GM19452 (cell line): Measurements from ENCODE around the gene CPA2.
"Not testable (repeated sequence)": the region's sequence is repeated elsewhere in the genome, so short reads cannot be mapped to it uniquely, and the experiment has no call there.

ENCODE experiments used
- ATAC-seq: cut with Tn5 transposase; IDR thresholded peaks from one replicate; pipeline ENCODE4 v1.9.1; 2021; ENCODE audit not compliant: unreplicated experiment

CPA2 gene

GRCh38 chr7:130305433-130306042 is 38.9 kb downstream of the CPA2 start:
- no peak for ATAC-seq

- ATAC-seq = no peak
Observed at GRCh38 chr7:130309986-130310385, 43.3 kb downstream of the CPA2 start.

- ATAC-seq = no peak
Observed at GRCh38 chr7:130314305-130314704, 47.6 kb downstream of the CPA2 start.

DNA sequence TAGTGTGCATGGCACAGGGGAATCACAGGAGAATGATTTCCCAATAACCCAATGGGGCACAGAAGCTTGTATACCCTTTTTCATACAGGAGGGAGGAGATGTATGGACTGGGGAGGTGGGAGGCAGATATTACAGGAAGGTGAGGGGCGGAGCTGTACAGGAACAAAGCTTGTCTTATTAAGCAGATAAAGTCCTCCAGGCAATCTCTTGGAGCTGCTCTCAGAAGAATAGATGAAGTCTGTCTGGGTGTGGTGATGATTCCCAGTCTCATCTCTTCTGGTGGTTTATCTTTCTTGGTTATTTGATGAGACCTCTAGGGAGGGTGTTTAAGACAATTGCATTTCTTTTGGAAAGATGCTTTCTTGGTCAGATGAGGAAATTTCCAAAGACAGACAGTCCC is 52.9 kb downstream of the CPA2 start:
- ATAC-seq = no peak

- ATAC-seq = not testable (repeated sequence)
Observed at GRCh38 chr7:130321542-130322229, 55.0 kb downstream of the CPA2 start.

DNA sequence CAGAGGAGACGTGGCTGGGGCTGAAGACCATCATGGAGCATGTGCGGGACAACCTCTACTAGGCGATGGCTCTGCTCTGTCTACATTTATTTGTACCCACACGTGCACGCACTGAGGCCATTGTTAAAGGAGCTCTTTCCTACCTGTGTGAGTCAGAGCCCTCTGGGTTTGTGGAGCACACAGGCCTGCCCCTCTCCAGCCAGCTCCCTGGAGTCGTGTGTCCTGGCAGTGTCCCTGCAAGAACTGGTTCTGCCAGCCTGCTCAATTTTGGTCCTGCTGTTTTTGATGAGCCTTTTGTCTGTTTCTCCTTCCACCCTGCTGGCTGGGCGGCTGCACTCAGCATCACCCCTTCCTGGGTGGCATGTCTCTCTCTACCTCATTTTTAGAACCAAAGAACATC is 56.0 kb downstream of the CPA2 start:
- ATAC-seq = no peak

- no peak for ATAC-seq
Observed at GRCh38 chr7:130324306-130324943, 57.8 kb downstream of the CPA2 start.

- no peak for ATAC-seq
Observed at GRCh38 chr7:130329681-130330080, 63.0 kb downstream of the CPA2 start.

DNA sequence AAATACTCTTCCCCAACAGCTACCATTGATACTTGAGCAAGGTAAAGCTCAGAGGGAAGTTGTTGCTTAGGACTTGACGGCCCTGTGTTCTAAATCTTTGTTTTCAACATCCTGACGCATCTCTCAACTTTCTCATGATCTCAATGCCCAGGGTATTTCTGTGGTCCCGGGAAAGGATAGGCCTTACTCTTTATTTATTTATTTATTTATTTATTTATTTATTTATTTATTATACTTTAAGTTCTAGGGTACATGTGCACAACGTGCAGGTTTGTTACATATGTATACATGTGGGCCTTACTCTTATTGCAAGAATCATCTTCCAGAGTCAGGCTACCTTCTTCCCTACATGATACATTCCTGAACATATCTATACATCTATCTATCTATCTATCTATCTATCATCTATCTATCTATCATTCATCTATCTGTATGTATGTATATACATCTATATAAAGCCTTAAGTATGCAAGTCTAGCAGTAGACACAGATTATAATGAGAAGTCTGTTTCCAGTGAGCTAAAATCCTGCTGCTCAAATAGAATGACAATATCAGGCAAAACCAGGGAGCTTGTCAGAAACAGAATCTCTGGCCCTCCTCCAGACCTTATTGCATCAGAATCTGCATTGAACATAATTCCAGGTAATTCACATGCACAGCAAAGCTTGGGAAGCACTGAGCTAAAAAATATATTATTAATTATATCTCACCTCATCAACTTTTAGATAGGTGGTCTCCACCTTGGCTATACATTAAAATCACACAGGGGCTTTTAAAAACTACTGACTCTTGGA is 65.8 kb downstream of the CPA2 start:
- no peak for ATAC-seq

DNA sequence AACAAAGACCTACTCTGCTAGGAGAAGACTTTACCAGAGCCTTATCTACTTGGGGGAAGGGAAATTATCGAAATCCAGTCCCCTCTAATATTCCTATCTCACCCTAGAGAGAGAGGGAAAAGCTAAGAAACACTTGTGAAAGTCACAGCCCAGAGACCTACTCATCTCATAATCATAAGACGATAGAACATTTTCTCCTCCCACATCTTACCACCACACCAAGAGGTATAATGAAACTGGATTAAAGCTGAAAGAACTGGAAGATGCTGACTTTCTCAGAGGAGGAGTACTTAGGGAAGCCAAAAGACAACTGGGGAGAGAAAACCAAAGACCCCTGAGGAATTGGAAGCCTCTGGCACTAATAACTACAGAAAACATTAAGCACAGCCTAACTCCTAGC is 67.2 kb downstream of the CPA2 start:
- ATAC-seq = no peak

GRCh38 chr7:130334274-130334673 is 67.6 kb downstream of the CPA2 start:
- ATAC-seq = no peak

- ATAC-seq = no peak
Observed at GRCh38 chr7:130337410-130337971, 70.8 kb downstream of the CPA2 start.

GRCh38 chr7:130338233-130338632 is 71.6 kb downstream of the CPA2 start:
- no peak for ATAC-seq
